HEK293T (cell line): ENCODE measurements around the gene PTPN1.

Source experiments
- ARNT ChIP-seq: fragments of 450-650 bp; IDR thresholded peaks from 2 replicates; pipeline ENCODE4 v1.6.1; 2017; ENCODE audit warnings: mild to moderate bottlenecking
- BHLHE40 ChIP-seq: fragments of 450-650 bp; IDR thresholded peaks from 2 replicates; pipeline ENCODE4 v1.6.1; 2016; ENCODE audit warnings: mild to moderate bottlenecking, moderate library complexity, borderline replicate concordance
- ELF4 ChIP-seq: fragments of 450-650 bp; IDR thresholded peaks from 2 replicates; pipeline ENCODE4 v1.6.1; 2017; ENCODE audit warnings: antibody characterized with exemption
- FOXK2 ChIP-seq: fragments of 450-650 bp; IDR thresholded peaks from 2 replicates; pipeline ENCODE4 v1.6.1; 2016; ENCODE audit warnings: mild to moderate bottlenecking
- FOXM1 ChIP-seq: fragments of 450-650 bp; IDR thresholded peaks from 2 replicates; pipeline ENCODE4 v1.6.1; 2017; ENCODE audit warnings: mild to moderate bottlenecking, borderline replicate concordance
- HDGF ChIP-seq: fragments of 450-650 bp; IDR thresholded peaks from 2 replicates; pipeline ENCODE4 v1.6.1; 2017; ENCODE audit warnings: antibody characterized with exemption, borderline replicate concordance

DNA sequence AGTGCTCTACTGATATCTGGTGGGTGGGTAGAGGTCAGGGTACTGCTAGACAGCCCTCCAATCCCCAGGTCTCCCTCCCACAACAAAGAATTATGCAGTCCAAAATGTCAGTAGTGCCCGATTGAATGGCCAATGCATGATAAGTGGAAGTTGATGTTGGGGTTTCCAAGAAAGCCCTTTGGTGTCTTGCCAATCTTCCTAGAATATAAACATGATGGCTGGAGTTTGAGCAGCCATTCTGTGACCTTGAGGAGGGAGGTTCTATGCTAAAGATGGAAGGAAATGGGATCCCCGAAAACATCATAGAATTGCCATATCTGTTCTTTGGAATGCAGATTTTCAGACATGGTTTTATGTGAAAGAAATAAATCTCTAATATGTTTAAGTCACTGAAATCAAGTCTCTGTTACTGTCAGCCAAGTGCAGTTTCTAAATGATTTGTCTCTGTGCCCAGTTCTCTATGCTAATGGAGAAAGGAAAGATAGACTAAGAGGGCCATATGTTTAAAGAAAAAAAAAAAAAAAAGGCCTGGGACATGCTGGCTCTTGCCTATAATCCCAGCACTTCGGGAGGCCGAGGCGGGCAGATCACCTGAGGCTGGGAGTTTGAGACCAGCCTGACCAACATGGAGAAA lies 32.8 kb upstream of the PTPN1 start:
- TF ChIP-seq HDGF (no peak), ELF4 (no peak), BHLHE40 (no peak), ARNT (no peak), FOXM1 (no peak), FOXK2 (no peak)
